IMR-90 (cell line): ENCODE data around the gene MFN2.

ENCODE experiments used
- BHLHE40 ChIP-seq: fragments of 150-350 bp; IDR thresholded peaks from 2 replicates; pipeline ENCODE4 v1.6.1; 2016; ENCODE audit warnings: mild to moderate bottlenecking, low read depth, low read length
- CHD1 ChIP-seq: IDR thresholded peaks from 2 replicates; pipeline ENCODE4 v1.6.1; 2012; ENCODE audit warnings: low read depth, low read length, improper control_type of control experiment
- CTCF ChIP-seq: conservative IDR thresholded peaks from 2 replicates; pipeline ENCODE4 v1.5.1; 2012; ENCODE audit warnings: mild to moderate bottlenecking, low read depth, low read length, improper control_type of control experiment
- MXI1 ChIP-seq: IDR thresholded peaks from 2 replicates; pipeline ENCODE4 v1.6.1; 2012; ENCODE audit warnings: low read depth, mild to moderate bottlenecking, low read length, moderate library complexity, borderline replicate concordance
- POLR2A ChIP-seq: IDR thresholded peaks from 2 replicates; pipeline ENCODE4 v1.6.1; 2012; ENCODE audit warnings: mild to moderate bottlenecking, low read depth, low read length
- RAD21 ChIP-seq: IDR thresholded peaks from 2 replicates; pipeline ENCODE4 v1.6.1; 2012; ENCODE audit warnings: low read length, improper control_type of control experiment

- TF ChIP-seq POLR2A (no peak), CHD1 (no peak), CTCF (no peak), MXI1 (no peak), RAD21 (no peak), BHLHE40 (no peak)
Measured at GRCh38 chr1:12009318-12009947, 29.2 kb downstream of the MFN2 start.
